OCI-LY1 (cell line): Measurements from ENCODE around the gene GLT1D1.

Experiments used
- EZH2 ChIP-seq: fragments of 200-600 bp; sonication (generic), shearing (Covaris generic); IDR thresholded peaks from 2 replicates; pipeline ENCODE4 v1.8.0; 2017; ENCODE audit warnings: borderline replicate concordance, mixed run types, mild to moderate bottlenecking, antibody characterized with exemption, low read length, moderate library complexity, mixed read lengths
- TF ChIP-seq, protein P1 (sequence below): fragments of 200-600 bp; sonication (generic), shearing (Covaris generic); IDR thresholded peaks from 2 replicates; pipeline ENCODE4 v1.5.1; 2017; ENCODE audit warnings: mild to moderate bottlenecking, antibody characterized with exemption, low read length, moderate library complexity, mixed read lengths

DNA sequence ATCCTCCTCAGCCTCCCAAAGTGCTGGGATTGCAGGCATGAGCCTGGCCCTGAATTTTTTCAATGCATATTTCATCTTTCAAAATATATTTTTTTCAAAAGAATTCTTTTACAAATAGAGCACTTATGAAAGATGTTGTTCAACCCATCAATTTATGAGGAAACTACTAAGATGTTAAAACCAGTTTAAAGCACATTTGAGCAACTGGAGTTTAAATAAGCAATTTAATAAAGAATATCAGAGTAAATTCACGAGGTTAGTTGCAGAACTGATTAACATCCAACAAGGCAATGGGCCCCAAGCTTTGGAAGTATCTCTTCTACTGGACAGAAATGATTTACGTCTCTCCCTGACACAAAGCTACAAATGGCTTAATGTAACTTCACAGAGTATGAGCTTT is 23.3 kb downstream of the GLT1D1 start:
- TF ChIP-seq, protein P1, sequence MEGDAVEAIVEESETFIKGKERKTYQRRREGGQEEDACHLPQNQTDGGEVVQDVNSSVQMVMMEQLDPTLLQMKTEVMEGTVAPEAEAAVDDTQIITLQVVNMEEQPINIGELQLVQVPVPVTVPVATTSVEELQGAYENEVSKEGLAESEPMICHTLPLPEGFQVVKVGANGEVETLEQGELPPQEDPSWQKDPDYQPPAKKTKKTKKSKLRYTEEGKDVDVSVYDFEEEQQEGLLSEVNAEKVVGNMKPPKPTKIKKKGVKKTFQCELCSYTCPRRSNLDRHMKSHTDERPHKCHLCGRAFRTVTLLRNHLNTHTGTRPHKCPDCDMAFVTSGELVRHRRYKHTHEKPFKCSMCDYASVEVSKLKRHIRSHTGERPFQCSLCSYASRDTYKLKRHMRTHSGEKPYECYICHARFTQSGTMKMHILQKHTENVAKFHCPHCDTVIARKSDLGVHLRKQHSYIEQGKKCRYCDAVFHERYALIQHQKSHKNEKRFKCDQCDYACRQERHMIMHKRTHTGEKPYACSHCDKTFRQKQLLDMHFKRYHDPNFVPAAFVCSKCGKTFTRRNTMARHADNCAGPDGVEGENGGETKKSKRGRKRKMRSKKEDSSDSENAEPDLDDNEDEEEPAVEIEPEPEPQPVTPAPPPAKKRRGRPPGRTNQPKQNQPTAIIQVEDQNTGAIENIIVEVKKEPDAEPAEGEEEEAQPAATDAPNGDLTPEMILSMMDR: no peak
- TF ChIP-seq EZH2: no peak
